Epithelial cell of proximal tubule (primary cell): ENCODE results near the gene ATP4A. TPM values are rescaled to one million over a fixed set of nuclear protein-coding genes. Genes with fewer than 3 reads are reported as not detected.

Experiments
- DNase-seq: peaks from one replicate; pipeline ENCODE4 v3.0.0-alpha.2; 2011; ENCODE audit warnings: low read depth
- H3K4me3 ChIP-seq: 2 replicates; pipeline ENCODE4 v1.5.1; 2011; ENCODE audit warnings: low read depth, mild to moderate bottlenecking, low read length
- CTCF ChIP-seq: conservative IDR thresholded peaks from 2 replicates; pipeline ENCODE4 v1.5.1; 2012; ENCODE audit warnings: low read depth, mild to moderate bottlenecking, low read length
- total RNA-seq: library from RNA; depleted of rRNA; stranded (reverse); fragments of >200 nt; gene quantifications from 2 replicates; pipeline ENCODE4 v1.2.3, GENCODE V29; 2015

Gene ATP4A
- total RNA-seq, 1 donor from 2014 or later = not detected

GRCh38 chr19:35540356-35540927 is 23.0 kb downstream of the ATP4A start:
- TF ChIP-seq CTCF = no peak
- no peak overlapping the region for H3K4me3 ChIP-seq
- no peak for DNase-seq

GRCh38 chr19:35539850-35540249 is 23.6 kb downstream of the ATP4A start:
- H3K4me3 ChIP-seq = no peak overlapping the region
- no peak for TF ChIP-seq CTCF
- DNase-seq = no peak

- no peak for DNase-seq
- TF ChIP-seq CTCF = no peak
- no peak overlapping the region for H3K4me3 ChIP-seq
These were observed 24.1 kb downstream of the ATP4A start for GRCh38 chr19:35539314-35539713.

GRCh38 chr19:35534803-35535480 is 28.5 kb downstream of the ATP4A start:
- no peak overlapping the region for H3K4me3 ChIP-seq
- DNase-seq = no peak
- no peak for TF ChIP-seq CTCF

- no peak for DNase-seq
- no peak overlapping the region for H3K4me3 ChIP-seq
- TF ChIP-seq CTCF = no peak
These were observed 29.6 kb downstream of the ATP4A start for GRCh38 chr19:35533822-35534392.

GRCh38 chr19:35533201-35533821 is 30.1 kb downstream of the ATP4A start, which contains the start of gene GAPDHS:
Gene GAPDHS, plus strand, starts transcription at chr19:35533456. Its CDS starts 72 bp downstream, at chr19:35533528.
- no peak for TF ChIP-seq CTCF
- no peak for DNase-seq
- H3K4me3 ChIP-seq = no peak within 1 kb of the TSS
